BJ (cell line): ENCODE measurements around the gene LAPTM4A. TPM values are rescaled to one million over a fixed set of nuclear protein-coding genes. Genes with fewer than 3 reads are reported as not detected.
A peak's percentile ranks its signal among the peaks of the same experiment; 100 is the strongest.

ENCODE experiments used
- CTCF ChIA-PET: fragments of 350-600 bp; formaldehyde crosslinking; extraction: SDS; loops from one replicate; lab custom pipeline; 2021; ENCODE audit warnings: antibody characterized with exemption, inconsistent platforms; lab: Yijun Ruan, JAX
- POLR2A ChIA-PET: fragments of 300-600 bp; sonication (Branson Sonifier 250); formaldehyde crosslinking; extraction: SDS; loops from one replicate; lab custom pipeline; 2021; ENCODE audit warnings: antibody characterized with exemption; lab: Charles Lee
- DNase-seq: peaks from one replicate; pipeline ENCODE4 v3.0.0-alpha.2; 2011; ENCODE audit warnings: low read depth
- H3K27me3 ChIP-seq: 2 replicates; pipeline ENCODE4 v1.6.0; 2011; ENCODE audit warnings: low read length; ENCODE audit not compliant: control insufficient read depth, insufficient read depth
- H3K36me3 ChIP-seq: 2 replicates; pipeline ENCODE4 v1.5.1; 2011; ENCODE audit warnings: low read length; ENCODE audit not compliant: control insufficient read depth, insufficient read depth
- H3K4me3 ChIP-seq: 2 replicates; pipeline ENCODE4 v1.5.1; 2011; ENCODE audit warnings: low read depth, mild to moderate bottlenecking, control low read depth, low read length
- polyA plus RNA-seq: library from polyadenylated mRNA; depleted of rRNA; stranded (reverse); fragments of >200 nt; gene quantifications from 2 replicates; pipeline ENCODE4 v1.2.3, GENCODE V29; 2011
- TF ChIP-seq, protein P1 (sequence below): IDR thresholded peaks from 2 replicates; pipeline ENCODE4 v1.5.1; 2011; ENCODE audit warnings: low read depth, mild to moderate bottlenecking, control low read depth, inconsistent platforms, low read length, moderate library complexity; ENCODE audit not compliant: insufficient read depth

The LAPTM4A gene
- polyA plus RNA-seq, 1 experiment: 379 TPM

DNA sequence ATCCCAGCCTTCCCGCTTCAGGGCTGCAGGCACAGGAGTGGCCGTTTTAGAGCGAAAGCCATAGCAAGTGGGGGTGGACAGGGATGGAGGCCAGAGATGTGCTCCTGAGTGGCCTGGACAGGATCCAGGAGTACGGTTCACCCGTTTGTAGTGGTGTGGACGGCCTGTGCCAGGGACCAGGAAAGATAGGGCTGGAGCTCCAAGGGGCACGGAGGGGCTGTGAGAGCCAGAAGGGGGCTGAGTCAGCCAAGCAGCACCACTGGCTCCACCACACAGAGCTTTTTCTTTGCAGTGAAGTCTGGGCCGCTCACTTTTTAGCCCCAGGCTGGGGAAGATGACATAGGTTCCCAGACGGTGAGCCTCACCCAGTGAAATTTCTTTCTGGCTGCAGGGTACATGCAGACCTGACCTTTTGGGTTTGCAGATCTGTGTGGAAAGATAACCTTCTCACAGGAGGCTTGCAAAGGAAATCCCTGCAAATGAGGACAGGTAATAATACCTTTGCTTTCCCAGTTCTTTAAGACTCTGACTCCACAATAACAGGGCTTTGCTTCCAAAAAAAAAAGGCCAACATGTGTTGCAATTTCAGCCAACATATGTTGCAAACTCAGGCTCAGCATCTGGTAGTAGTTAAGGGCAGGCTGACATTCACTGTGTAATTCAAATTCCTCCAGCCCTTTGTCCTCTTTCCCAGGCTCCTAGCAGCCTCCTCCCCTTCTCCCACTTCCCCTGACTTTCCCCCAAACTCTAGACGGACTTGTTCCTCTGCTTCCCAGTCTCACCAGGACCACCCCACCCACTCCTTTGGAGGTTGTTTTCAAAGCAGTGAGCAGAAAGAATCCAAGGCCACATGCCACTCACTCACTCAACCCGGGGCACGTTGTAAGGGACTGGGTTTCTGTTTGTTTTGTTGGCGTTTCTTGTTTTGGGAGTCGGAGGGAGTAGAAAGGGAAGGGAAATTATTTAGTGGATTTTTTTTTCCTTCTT lies 20.3 kb upstream of the LAPTM4A start:
- ChIA-PET CTCF (interaction anchor here (1.0 to 2.0 kb wide), 3 partner anchors 18 to 56 kb away, joined by 3 to 4 read pairs (median 4); no protein-coding TSS in a partner anchor), POLR2A (interaction anchor here (0.7 to 1.6 kb wide), 3 partner anchors 11 to 20 kb away, joined by 3 to 5 read pairs (median 3); partner anchors contain the start of gene LAPTM4A)
- DNase-seq: peak; percentile 94
- Histone ChIP-seq H3K36me3 (no peaks in the 10 kb centered on the region), H3K27me3 (no peaks in the 10 kb centered on the region), H3K4me3 (peak overlapping the region; percentile 25)
- TF ChIP-seq, protein P1, sequence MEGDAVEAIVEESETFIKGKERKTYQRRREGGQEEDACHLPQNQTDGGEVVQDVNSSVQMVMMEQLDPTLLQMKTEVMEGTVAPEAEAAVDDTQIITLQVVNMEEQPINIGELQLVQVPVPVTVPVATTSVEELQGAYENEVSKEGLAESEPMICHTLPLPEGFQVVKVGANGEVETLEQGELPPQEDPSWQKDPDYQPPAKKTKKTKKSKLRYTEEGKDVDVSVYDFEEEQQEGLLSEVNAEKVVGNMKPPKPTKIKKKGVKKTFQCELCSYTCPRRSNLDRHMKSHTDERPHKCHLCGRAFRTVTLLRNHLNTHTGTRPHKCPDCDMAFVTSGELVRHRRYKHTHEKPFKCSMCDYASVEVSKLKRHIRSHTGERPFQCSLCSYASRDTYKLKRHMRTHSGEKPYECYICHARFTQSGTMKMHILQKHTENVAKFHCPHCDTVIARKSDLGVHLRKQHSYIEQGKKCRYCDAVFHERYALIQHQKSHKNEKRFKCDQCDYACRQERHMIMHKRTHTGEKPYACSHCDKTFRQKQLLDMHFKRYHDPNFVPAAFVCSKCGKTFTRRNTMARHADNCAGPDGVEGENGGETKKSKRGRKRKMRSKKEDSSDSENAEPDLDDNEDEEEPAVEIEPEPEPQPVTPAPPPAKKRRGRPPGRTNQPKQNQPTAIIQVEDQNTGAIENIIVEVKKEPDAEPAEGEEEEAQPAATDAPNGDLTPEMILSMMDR: no peak

DNA sequence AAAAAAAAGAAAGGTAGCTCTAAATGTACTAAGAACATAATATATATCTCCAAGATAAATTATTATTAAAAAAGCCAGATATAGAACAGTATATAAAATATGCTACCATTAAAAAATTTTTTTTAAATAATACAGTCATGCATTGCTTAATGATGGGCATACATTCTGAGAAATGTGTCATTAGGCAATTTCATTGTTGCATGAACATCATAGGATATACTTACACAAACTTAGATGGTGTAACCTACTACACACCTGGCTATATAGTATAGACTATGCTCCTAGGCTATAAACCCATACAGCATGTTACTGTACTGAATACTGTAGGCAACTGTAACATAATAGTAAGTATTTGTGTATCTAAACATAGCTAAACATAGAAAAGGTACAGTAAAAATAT lies 18.3 kb upstream of the LAPTM4A start:
- ChIA-PET CTCF (interaction anchor here (1.8 to 3.1 kb wide), 2 partner anchors 24 to 55 kb away, joined by 8 to 15 read pairs; no protein-coding TSS in a partner anchor), POLR2A (no interaction called here)
- no peak overlapping the region for H3K4me3 ChIP-seq
- no peaks in the 10 kb centered on the region for H3K27me3 ChIP-seq
- no peak for DNase-seq
- no peaks in the 10 kb centered on the region for H3K36me3 ChIP-seq
- TF ChIP-seq, protein P1: no peak

DNA sequence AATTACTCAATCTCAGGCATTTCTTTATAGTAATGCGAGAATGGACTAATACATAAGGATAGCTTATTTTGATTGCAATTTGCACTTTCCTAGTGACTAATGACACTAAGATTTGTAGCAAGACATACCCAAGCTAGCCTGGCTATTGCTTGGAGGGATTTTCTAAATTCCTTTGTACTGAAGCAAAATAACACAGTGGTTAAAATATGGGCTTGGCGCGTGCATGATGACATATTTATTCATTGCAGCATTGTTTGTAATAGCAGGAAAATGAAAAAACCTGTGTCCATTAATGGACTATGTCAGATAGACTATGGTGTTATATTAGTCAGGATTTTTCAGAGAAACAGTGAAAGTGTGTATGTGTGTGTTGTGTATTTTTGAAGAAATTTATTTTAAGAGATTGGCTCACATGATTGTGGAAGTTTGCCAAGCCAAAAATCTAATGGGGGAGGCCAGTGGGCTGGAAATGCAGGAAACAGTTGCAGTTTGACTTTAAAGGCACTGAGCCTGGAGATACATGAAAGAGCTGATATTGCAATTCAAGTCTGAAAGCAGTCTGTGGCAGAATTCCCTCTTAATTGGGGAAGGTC lies 16.7 kb upstream of the LAPTM4A start:
- CTCF ChIA-PET: interaction anchor here (0.6 to 3.1 kb wide), 4 partner anchors 17 to 53 kb away, joined by 3 to 15 read pairs (median 3); no protein-coding TSS in a partner anchor
- DNase-seq: peak; percentile 98
- POLR2A ChIA-PET: interaction anchor here (1.0 kb wide), 1 partner anchor 16 kb away, joined by 4 read pairs; no protein-coding TSS in a partner anchor
- Histone ChIP-seq H3K4me3 (no peak overlapping the region), H3K36me3 (no peaks in the 10 kb centered on the region), H3K27me3 (no peaks in the 10 kb centered on the region)
- TF ChIP-seq, protein P1: no peak

DNA sequence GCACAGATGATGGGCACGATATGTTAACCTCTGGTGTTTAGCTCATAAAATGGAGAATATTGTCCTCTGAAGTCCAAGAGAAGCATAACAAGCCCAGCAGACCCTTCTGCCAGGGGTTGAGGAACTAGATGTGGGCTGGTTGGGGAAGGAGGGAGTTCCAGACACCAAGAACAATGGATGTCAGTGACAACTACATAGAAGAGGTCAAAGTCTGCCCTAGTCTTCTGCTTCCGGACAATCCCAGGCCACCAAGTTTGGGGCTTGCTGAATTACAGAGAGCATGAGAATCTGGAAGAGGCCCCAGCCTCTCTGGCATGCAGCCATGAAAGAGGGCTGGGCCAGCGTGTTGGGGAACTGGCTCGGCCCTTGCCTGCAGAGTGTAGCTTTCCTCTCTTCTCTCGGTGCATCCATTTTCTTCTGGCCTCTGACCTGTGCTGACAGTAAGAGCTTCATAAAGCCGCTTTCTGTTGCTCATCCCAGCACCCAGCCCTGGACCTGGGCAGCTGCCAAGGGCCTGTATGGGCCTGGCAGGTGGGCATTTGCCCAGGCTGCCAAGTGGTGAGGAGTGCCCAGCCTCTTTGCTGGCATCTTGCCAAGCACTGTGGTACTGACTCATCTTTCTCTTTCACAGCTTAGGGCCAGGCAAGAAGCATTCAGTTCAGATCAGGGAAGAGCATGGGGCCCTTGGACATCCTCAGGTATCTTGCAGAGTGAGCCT lies 14.6 kb upstream of the LAPTM4A start:
- ChIA-PET POLR2A (no interaction called here), CTCF (interaction anchor here (1.1 kb wide), 1 partner anchor 9 kb away, joined by 3 read pairs; no protein-coding TSS in a partner anchor)
- DNase-seq: no peak

More for the DNA sequence above, 14.6 kb upstream of the LAPTM4A start:
- H3K36me3 ChIP-seq: no peaks in the 10 kb centered on the region
- no peaks in the 10 kb centered on the region for H3K27me3 ChIP-seq
- no peak overlapping the region for H3K4me3 ChIP-seq
- TF ChIP-seq, protein P1: no peak
